NCI-H1092 (cell line): ENCODE data around the gene KRT2.

Experiments
- DNase-seq: peaks from one replicate; lab custom pipeline; 2025; lab: John Stamatoyannopoulos, UW

KRT2 gene

DNA sequence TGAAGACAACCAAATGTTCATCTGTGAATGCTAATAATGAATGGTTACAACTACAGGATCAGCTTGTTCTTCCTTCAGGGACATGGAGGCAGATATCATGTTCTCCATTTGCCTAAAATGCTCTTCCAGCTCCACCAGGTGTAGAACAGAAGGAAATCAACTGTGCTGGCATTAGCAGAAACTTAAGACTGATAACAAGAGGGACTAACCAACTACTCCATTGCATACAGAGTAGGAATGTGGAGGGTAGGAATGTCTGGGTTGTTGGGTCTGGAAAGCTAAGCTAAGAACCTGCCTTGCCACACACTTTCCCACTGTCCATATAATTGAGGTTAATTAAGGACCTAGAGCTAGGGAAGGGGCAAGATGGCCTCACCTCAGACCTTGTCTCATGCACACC, 11.4 kb upstream of the KRT2 start:
- DNase-seq = no peak

DNA sequence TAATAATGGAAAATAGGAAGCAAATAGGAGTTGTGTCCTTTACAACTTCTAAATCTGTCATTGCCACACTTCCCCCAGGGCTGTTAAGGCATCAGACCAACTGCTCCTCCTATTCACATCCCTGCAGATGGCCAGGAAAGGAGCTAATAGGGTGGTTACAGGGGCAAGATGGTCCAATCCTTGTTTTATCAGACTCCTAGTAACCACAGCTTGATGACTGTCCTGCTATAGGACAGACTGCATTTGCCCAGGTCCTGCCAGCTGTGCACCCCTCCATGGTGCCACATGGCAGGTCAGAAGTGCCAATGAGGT, 10.9 kb upstream of the KRT2 start:
- DNase-seq = no peak

DNA sequence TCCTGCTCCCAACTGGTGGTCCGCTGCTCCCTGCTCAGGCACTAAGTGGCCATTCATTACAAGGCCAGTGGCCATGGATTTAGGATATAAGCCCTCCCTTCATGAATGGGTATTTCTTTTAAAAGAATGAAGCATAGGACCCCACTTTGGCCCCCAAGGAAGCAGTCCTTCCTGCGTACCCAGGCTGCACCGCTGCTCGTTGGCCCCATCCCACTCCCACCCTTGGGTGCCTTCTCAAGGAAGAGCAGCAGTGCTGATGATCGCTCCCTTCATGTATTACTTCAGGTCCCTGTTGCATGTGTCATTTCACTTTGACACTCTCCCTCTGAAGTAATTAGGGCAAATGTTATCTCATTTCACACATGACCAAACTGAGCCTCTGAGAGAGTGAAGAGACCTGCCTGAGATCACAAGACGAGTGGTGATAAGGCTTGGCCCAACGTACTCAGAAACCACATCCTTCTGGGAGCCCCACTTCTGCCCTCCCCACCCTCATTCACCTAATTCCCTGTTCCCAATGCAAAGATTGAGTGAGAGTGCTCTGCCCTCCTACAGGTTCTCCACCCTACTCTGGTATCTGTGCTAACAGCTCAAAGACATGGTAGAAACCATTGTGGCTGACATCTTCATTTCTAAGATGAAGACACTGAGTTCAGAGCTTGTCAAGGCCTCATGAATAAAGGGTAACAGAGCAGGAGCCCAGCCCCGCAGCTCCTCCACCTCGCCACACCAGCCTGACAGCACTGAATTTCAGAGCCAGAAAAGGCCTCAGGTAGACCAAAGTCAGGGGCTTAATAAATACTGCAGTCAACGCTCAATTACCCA, 10.3 kb upstream of the KRT2 start:
- no peak for DNase-seq

DNA sequence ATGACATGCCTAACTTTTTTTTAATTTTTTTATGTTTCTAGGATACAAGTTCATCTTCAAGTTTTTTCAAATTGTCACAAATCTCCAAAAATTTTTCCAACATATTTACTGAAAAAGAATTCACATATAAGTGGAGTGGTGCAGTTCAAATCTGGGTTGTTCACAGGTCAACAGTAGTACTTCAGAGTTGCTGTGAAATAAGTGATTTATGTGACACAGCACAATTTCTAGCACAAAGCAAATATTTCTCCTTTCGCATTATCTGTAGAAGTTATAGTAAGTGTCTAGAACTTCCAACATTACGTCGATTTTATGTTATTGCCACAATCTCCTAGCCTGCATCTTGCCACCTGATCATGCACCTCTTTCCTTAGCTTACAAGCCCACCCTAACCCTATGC, 9.7 kb upstream of the KRT2 start:
- DNase-seq = no peak

DNA sequence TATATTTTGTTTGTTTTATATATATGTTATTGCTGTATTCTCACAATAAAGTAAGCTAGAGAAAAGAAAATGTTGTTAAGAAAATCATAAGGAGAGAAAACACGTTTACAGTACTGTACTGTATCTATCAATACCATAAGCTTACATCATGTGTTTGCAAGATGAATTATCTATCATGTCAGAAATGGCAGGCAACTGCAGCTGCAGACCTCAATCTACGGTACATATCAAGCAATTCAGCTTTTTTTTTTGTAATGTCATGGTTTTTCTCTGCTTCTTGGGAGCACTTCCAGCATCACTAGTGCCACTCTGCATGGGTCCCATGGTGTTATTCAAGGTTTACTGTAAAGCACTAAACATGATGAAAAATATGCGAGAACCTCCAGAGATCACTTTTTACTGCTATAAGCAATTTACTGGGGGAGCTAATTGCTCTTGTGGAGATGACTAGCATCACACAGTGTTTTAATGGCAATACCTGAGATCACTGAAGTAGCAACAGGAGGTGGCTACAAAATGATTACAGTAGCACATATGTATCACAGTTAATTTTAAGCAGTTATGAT, 9.0 kb upstream of the KRT2 start:
- no peak for DNase-seq

DNA sequence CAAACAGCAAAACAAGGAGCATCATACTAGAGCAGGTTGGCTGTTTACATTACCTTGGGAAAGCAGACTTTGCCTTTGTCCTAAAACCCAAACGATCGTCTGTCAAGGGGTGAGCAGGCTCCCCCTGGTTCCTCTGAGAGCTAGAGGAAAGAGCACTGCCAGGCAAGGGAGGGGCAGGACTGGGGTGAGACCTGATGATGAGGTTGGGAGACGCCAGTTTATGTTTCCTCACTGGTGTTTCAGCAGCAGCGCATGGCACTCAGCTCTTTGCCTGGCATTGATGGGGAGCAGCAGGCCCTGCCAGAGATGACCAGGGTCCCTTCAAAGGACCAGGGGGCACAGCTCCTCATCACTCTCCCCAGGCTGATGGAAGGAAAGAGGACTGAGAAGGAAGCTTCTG, 7.9 kb upstream of the KRT2 start:
- DNase-seq = no peak

DNA sequence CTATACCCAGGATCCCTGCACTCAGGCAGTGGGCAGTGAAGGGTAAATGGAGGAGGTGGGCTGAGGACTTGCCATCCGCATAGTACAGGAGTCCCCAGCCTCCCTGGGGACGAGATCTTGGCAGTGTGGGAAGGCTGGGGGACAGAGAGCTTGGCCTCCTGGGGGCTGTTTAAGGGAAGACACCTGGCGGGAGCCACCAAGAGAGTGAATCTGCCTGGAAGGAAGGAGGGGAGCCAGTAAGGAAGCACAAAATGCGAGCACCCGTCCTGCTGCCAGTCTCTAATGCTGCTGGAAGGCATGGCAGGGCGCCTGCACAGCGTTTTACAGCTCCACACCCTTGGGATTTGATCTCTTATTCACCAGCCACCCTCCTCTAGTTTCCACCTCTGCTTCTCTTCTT, 7.4 kb upstream of the KRT2 start:
- DNase-seq = no peak

DNA sequence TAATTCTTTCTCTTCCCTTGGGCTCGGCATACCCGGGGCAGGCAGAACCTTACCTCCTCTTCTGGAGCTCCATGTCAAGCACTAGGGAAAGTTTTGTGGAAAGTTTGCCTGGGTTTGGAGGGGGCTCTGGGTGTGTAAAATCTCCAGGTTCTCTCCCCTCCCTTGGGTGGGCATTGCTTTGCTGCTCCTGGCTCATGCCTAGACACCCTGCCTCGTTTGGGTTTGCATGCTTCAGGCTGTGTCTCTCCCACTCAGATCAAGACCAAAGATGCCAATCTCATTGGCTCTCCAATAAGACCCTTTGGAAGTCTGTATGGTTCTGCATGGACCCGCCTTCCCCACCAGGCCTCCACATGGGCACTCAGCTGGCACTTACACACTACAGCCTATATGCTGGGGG, 6.2 kb upstream of the KRT2 start:
- no peak for DNase-seq

DNA sequence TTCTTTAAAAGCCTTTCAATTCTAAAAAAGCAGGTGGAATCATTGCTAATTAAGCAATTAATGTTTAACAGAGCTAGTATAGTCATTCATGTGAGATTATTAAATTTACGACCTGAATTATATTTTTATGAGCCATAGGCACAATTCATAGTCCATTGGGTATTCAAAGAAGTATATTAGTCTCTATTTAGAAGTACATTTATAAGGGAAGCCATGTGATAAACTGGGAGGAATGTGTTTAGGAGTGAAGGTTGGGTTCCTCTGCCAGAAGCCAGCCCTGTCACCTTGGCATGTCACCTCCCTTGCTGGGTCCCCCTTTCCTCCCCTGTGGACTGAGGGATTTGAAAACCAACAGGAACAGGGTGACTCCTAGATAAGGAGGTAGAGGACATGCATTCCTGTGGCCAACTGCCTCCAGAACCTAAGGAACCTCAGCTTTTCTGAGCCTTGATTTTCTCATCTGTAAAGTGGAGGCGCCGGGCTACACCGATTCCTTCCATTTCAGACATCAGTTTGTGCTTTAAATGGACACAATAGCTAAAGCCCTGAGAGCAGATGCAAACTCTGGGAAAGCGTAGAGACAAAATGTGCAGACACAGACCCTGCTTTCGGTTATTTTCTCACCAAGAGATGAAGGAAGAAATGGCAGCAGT, 5.4 kb upstream of the KRT2 start:
- DNase-seq = no peak

DNA sequence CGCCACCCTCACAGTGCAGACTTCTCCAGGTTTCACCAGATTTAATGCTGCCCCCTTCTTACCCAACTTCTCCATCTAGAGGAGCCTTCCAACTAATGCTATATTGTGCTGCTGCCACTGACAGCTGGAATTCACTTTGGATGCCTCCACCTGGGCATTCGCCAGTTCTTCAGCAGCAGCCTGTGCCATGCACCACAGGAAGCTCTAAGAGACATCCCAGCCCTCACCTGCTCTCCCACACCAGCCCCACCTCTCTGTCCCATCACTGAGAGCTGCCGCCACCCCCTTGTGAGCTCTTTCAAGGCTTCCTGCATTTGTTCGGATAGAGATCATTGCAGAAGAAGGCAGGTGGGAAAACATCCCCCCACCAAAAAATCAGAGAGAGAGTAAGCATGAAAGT, 4.6 kb upstream of the KRT2 start:
- no peak for DNase-seq

DNA sequence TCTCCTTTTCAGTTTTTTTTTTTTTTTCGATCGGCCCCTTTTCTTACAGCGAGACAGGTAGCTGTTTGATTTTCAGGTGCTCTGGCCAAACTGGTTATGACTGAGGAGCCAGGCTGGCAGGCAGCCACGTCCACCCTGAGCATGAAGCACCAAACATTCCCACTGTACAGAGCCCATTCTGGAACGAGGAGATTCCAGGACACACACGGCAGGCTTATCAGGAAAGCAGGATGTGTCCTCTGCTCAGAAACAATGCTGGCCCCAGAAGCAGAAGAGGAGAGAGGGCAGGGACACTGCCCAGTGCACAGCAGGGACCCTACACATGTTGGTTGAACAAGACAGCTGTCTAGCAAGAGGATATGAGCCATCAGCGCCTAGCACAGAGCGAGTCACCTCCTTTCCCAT, 3.7 kb upstream of the KRT2 start:
- no peak for DNase-seq

DNA sequence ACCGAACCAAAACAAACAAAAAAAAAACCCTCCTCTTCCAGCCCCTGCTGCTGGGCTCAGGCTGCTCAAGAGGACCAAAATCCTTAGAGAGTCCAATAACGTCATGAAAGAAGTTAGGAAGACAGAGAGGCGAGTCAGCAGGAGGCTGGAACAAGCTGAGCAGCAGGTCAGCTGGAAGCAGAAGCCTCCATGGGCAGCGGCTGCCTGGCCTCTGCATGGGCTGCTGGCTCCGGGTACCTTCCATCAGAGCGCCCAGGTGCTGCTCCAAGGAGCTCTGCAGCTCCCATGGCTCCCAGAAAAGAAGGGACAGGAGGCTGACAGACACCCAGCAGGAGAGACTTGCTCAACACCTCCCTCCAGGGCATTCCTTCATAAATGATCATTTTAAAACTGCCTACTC, 3.2 kb upstream of the KRT2 start:
- no peak for DNase-seq

DNA sequence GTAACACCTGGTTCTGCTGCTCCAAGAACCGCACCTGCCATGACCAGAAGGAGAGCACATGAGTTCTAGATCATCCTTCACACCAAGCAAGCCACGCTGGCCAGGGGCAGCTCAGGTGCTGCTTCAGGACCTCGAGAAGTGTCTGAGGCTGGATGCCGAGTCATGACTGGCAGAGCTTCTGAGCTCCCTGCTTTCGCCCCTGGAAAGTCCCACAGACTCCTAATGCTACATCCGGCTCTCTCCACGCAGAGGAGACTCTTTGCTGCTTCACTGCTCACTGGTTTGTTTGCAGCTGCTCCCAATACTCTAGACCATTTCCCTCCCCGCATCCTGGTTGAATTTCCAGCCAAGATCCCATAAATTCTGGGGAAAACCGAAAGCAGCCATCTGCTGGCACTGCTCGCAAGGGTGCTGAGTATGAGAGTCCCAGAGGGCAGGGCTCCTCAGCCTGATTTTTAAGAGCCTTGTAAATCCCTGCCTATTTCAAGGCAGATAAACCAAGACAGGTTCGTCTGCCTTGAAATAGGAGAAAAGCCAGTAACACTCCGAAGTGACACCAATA, 1.4 kb downstream of the KRT2 start:
- no peak for DNase-seq

DNA sequence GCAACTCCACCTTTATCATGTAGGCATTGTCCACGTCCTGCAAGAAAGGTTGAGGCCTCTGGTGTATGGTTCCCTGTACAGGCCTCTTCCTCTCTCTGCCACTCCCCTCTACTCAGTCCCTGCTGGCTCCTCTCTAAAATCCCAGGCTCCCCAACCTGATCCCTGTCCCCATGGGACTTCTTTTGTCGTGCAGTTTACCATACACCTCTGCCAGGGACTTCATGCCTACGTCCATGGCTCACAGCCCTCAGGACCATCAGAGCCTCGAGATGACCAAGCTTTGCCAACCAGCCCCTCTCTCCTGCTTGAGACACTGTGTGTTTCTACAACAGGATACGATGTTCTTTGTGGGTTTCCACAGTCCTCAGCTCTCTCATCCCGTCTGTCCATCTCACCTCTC, 2.9 kb downstream of the KRT2 start:
- DNase-seq = no peak

DNA sequence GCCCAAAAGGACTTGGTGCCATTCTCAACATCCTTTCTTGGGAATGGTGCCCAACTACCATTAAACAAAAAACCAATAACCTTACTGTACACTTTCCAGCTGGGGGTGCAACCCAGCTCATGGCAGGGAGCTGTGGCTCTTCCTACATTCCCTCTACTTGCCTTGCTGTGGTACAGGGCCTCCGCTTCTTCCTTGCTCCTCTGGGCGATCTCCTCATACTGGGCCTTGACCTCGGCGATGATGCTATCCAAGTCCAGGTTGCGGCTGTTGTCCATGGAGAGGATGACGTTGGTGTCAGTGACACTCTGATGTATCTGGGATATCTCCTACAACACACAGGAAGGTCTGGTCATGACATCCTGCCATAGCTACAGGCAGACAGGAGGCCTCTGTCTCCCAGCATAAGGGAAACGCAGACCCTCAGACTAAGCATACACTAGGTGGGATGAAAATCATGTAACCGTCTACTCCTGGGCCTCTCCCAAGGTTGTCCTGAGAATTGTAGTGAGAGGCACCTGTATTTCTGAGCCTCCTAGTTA, 3.9 kb downstream of the KRT2 start:
- DNase-seq = no peak

DNA sequence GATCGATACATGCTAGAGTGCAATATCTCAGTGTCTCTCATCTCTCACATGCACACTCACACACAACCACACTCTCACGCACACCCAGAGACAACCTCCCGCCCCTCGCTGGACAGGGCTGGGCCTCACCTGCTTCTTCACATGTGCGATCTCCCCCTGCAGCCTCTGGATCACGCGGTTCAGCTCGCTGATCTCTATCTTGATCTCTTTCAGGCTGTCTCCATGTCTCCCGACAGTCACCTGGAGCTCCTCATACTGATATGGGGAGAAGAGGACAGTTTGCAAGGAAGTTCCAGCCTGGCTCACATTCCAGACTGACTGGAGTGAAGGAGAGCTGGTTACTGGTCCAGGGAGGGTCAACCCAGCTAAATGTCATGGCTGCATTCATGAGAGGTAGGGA, 4.4 kb downstream of the KRT2 start:
- no peak for DNase-seq

DNA sequence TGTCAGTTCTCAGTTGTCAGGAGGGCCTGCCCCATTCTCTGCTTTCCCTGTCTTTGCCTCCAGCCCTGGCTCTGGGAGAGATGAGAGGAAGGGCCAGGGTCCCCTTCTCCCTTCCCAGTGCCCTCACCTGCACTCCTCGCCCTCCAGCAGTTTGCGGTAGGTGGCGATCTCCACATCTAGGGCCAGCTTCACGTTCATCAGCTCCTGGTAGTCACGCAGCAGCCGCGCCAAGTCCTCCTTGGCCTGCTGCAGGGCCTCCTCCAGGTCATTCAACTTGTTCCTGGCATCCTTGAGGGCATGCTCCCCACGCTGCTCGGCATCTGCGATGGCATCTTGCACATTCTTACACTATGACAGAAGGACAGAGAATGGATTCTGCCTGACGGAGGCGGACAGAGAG, 5.4 kb downstream of the KRT2 start:
- DNase-seq = no peak

DNA sequence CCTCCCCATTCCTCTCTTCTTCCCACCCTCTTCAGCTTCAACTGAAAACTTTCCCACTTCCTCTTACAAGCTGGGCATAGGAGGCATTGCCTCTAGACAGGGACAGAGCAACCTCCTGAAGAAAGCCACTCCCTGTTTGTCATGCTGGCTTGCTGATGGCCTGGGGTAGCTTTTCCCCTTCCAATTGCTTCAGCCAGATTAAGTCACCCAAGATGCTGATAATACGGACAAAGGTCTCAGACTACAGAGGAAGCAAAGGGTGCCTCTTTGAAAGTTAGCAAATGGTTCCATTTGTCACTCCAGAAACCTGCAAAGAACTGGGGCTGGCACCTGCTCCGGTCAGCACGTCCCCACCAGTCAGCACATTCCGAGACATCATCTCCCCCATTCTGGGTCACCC, 6.0 kb downstream of the KRT2 start:
- DNase-seq = no peak

DNA sequence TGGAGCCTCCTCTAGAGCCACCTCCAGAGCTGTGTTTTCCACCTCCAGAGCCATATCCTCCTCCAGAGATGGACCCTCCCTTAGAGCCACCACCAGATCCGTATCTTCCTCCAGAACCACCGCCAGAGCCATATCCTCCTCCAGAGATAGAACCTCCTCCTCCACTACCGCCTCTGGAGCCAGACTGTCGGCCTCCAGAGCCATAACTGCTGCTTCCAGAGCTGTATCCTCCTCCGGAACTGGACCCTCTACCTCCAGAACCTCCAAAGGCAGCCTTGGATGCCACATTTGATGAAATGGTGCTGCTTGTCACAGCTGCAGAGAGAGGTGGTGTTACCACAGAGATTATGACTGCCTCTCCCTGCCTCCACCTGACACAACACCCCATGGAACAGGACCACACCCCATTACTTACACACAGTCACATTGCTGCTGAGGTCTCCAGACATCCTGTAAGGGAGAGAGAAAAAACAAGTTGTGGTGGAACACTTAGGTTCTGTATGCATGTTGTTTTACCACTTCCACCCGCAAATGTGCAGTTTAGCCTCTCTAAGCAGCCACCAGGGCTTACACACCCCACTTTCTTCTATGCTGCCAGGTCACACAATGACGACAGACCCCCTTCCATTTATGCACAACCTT, 6.8 kb downstream of the KRT2 start:
- DNase-seq = no peak

DNA sequence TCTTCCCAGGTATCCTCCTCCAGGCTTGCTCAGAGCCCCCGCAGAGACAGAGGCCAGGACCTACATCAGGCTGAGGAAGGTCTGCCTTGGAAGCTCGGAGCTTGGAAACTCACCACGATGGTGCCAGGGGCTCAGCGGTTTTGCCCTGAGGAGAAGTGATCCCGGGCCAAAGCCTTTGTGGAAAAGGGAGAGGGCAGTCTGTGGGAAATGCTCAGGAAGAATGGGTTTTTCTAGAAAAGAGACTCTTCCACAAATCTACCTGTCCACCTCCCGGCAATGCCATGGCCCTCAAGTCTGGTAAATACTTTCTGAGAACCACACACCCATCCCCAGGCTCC, 8.0 kb downstream of the KRT2 start:
- DNase-seq = no peak

DNA sequence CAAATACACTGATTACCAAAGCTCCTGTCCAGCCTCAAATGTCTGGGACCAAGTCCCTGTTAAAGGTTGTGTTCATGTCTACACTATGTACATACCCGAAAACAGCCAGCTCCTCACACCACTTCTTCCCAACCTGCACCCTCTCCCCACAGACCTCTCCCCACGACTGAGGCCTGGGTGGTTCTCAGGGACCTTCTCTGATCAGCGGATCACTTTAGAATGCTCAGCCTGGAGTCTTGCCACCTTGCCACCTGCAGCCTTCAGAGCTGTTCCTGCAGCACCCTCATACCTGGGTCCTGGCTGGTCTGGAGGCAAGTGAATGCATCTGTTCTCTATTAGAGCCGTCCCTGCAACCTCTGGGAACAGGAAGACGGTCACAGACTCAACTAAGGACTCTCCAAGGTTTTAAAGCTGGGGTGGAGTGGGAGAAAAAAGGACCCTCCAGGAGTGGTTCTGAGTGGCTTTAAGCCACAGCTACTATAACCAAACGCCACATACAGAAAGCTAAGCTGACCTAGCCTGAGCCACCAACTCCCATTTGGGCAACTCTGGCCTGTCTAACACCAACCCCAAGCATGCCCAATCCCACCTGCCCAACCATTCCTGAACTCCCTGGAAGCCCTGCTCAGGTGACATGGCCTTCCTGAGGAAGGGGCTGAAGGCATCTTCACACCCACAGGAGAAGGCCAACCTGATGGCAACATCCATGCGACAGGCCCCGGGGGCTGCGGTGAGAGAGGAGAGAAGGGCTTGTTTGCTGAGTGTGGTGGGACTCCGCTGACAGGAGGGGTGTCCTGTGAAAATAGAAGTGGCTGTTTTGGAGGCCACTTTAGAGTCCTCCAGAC, 8.6 kb downstream of the KRT2 start:
- DNase-seq = no peak

DNA sequence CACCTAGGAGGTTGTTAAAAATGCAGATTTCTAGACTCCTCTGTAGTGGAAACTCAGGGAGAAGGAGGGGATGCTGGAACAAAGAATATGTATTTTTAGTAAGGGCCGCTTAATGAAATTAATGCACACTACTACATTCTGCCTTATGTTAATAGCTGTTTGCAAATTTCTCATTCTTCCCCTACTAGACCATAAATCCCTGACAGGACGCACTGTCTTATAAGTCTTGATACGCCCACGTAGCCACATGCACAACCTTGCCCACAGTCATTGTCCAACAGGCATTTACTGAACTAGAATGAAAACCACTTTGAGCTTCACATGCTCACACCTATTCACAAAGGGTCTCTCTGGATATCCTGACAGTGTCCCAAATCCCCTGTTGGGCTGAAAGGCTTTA, 10.5 kb downstream of the KRT2 start:
- DNase-seq = no peak
